HepG2 (cell line): ENCODE results near the gene QSOX2. TPM values are rescaled to one million over a fixed set of nuclear protein-coding genes. Genes with fewer than 3 reads are reported as not detected.

Experiments
- ATAC-seq: fragments of 200-7000 bp; cut with Tn5 transposase; 3 replicates; pipeline ENCODE4 v1.9.1; 2020; ENCODE audit warnings: mild to moderate bottlenecking, moderate library complexity
- BruUV-seq: library from RNA; stranded (reverse); fragments of 400-500 nt; replicated peaks from 2 replicates; lab custom pipeline; 2021; lab: Mats Ljungman, UMichigan
- CTCF ChIA-PET: fragments of 300-600 bp; formaldehyde crosslinking; extraction: SDS; loops from one replicate; lab custom pipeline; 2021; ENCODE audit warnings: low total read pairs, inconsistent platforms, low intra/inter-chr PET ratio; lab: Yijun Ruan, JAX
- POLR2A ChIA-PET: fragments of 350-600 bp; sonication (Branson Sonifier 250); formaldehyde crosslinking; loops from one replicate; lab custom pipeline; 2020; ENCODE audit warnings: antibody characterized with exemption, inconsistent platforms; lab: Yijun Ruan, JAX
- DNase-seq: peaks from one replicate; pipeline ENCODE4 v3.0.0-alpha.2; 2015; ENCODE audit warnings: low spot score
- FAIRE-seq: peaks from 3 replicates; lab custom pipeline; 2011; peaks lifted over from hg19 to GRCh38; lab: Jason Lieb, UNC
- H2AFZ ChIP-seq: one replicate; pipeline ENCODE4 v1.6.1; 2011; ENCODE audit warnings: low read length, inconsistent platforms
- H3K27ac ChIP-seq: fragments of 300-600 bp; 3 replicates; pipeline ENCODE4 v1.8.0; 2011; ENCODE audit warnings: mixed run types, mild to moderate bottlenecking, mixed read lengths, low read length, inconsistent platforms; ENCODE audit not compliant: insufficient read depth; ENCODE audit errors: extremely low read length
- H3K27me3 ChIP-seq, 2 experiments: fragments of 200-600 bp in 1 of 2; 2 replicates in 1 of 2; 3 replicates in 1 of 2; pipeline versions ENCODE4 v1.6.0 to v1.8.0; 2011; ENCODE audit warnings: low read length in 2 of 2, mild to moderate bottlenecking in 2 of 2, moderate library complexity in 2 of 2, inconsistent platforms in 1 of 2; ENCODE audit not compliant: insufficient read depth in 2 of 2, control insufficient read depth in 1 of 2
- H3K36me3 ChIP-seq, 2 experiments: fragments of 200-600 bp in 1 of 2; replicated peaks in 1 of 2; 2 replicates in 1 of 2; 3 replicates in 1 of 2; pipeline versions ENCODE4 v1.5.1 to v1.8.0; 2011; ENCODE audit warnings: low read length in 2 of 2, inconsistent platforms in 1 of 2; ENCODE audit not compliant: insufficient read depth in 2 of 2, control insufficient read depth in 1 of 2
- H3K4me1 ChIP-seq: 2 replicates; pipeline ENCODE4 v1.5.1; 2012; ENCODE audit warnings: low read length, inconsistent platforms; ENCODE audit not compliant: insufficient read depth
- H3K4me2 ChIP-seq: 2 replicates; pipeline ENCODE4 v1.6.0; 2011; ENCODE audit warnings: low read depth, low read length, inconsistent platforms
- H3K4me3 ChIP-seq, 3 experiments: fragments of 200-600 bp in 1 of 3; sonication (generic), shearing (Covaris generic) in 1 of 3; replicated peaks in 1 of 3; 2 replicates each; pipeline ENCODE4 v1.5.1; 2011 to 2016; ENCODE audit warnings: low read length in 3 of 3, inconsistent platforms in 2 of 3, low read depth in 2 of 3, mild to moderate bottlenecking in 2 of 3, control low read depth in 1 of 3, mixed read lengths in 1 of 3; ENCODE audit not compliant: insufficient read depth in 1 of 3
- H3K79me2 ChIP-seq: one replicate; pipeline ENCODE4 v1.6.1; 2011; ENCODE audit warnings: low read length, inconsistent platforms; ENCODE audit not compliant: insufficient read depth
- H3K9ac ChIP-seq: 2 replicates; pipeline ENCODE4 v1.6.0; 2011; ENCODE audit warnings: mild to moderate bottlenecking, low read depth, low read length, inconsistent platforms; ENCODE audit not compliant: insufficient read depth
- H3K9me3 ChIP-seq: 2 replicates; pipeline ENCODE4 v1.5.1; 2012; ENCODE audit warnings: mild to moderate bottlenecking, low read length
- H4K20me1 ChIP-seq: 2 replicates; pipeline ENCODE4 v1.6.0; 2011; ENCODE audit warnings: inconsistent platforms, mild to moderate bottlenecking, low read length, moderate library complexity; ENCODE audit not compliant: insufficient read depth
- ZBTB2 ChIP-seq: sonication (generic); formaldehyde crosslinking; IDR thresholded peaks from 2 replicates; pipeline ENCODE4 v1.8.0; 2022; ENCODE audit warnings: low read depth, missing genetic modification reagents
- ZBTB25 ChIP-seq: IDR thresholded peaks from 2 replicates; pipeline ENCODE4 v1.6.1; 2018; ENCODE audit warnings: missing genetic modification reagents
- ZMYM2 ChIP-seq: sonication (generic); formaldehyde crosslinking; IDR thresholded peaks from 2 replicates; pipeline ENCODE4 v1.8.0; 2022; ENCODE audit warnings: mild to moderate bottlenecking, missing genetic modification reagents
- ZNF614 ChIP-seq: IDR thresholded peaks from 2 replicates; pipeline ENCODE4 v1.6.1; 2018; ENCODE audit warnings: missing biosample characterization, missing genetic modification reagents, inconsistent platforms, borderline replicate concordance
- ZNF768 ChIP-seq: sonication (generic); formaldehyde crosslinking; IDR thresholded peaks from 2 replicates; pipeline ENCODE4 v1.4.0; 2020; ENCODE audit warnings: missing genetic modification reagents
- WGBS: methylation state at CpG from one replicate; pipeline ENCODE4 v1.1.6; 2017; ENCODE audit warnings: low lambda C conversion rate; 5-methylcytosine and 5-hydroxymethylcytosine counted together
- in situ Hi-C: cut with HindIII; loops from 2 replicates; pipeline ENCODE4 v1.10.0; 2017; ENCODE audit warnings: low pct_unique_long_range_greater_than_20kb; ENCODE audit not compliant: extremely low pct_ligation_motif_present
- intact Hi-C: fragments of 100-400 bp; cut with micrococcal nuclease; formaldehyde crosslinking; loops from one replicate; pipeline ENCODE4 v1.10.0; 2022; ENCODE audit not compliant: unreplicated experiment
- polyA plus RNA-seq, 8 experiments: library from polyadenylated mRNA; depleted of rRNA in 3 of 8; stranded (reverse) in 7 of 8; unstranded in 1 of 8; fragments of >200 nt; fragmentation: Illumina TruSeq in 4 of 8; extraction: Trizol in 4 of 8; gene quantifications; 2 replicates each; pipeline versions ENCODE4 v1.2.1 to v1.2.3, GENCODE V29; 2011 to 2016; ENCODE audit warnings: low read depth in 4 of 8, missing spikeins in 1 of 8, mixed read lengths in 1 of 8; ENCODE audit not compliant: insufficient read depth in 1 of 8
- total RNA-seq, 5 experiments: library from RNA; depleted of rRNA; stranded (reverse); fragments of >200 nt; fragmentation: Illumina TruSeq; extraction: Trizol; gene quantifications; 2 replicates each; pipeline ENCODE4 v1.2.3, GENCODE V29; 2016; ENCODE audit warnings: low read depth in 1 of 5
- TF ChIP-seq, protein P1 (sequence below): sonication (generic); formaldehyde crosslinking; IDR thresholded peaks from 2 replicates; pipeline ENCODE4 v1.4.0; 2020; ENCODE audit warnings: missing genetic modification reagents
- TF ChIP-seq, protein P2 (sequence below): sonication (generic); formaldehyde crosslinking; IDR thresholded peaks from 2 replicates; pipeline ENCODE4 v1.4.0; 2020; ENCODE audit warnings: missing genetic modification reagents, borderline replicate concordance

Gene QSOX2
- total and polyA plus RNA-seq, 2 of the 13 experiments (the other 11 are each of a cell fraction or from before 2014, with no cell fraction given), result 27.1 to 42.1 TPM

DNA sequence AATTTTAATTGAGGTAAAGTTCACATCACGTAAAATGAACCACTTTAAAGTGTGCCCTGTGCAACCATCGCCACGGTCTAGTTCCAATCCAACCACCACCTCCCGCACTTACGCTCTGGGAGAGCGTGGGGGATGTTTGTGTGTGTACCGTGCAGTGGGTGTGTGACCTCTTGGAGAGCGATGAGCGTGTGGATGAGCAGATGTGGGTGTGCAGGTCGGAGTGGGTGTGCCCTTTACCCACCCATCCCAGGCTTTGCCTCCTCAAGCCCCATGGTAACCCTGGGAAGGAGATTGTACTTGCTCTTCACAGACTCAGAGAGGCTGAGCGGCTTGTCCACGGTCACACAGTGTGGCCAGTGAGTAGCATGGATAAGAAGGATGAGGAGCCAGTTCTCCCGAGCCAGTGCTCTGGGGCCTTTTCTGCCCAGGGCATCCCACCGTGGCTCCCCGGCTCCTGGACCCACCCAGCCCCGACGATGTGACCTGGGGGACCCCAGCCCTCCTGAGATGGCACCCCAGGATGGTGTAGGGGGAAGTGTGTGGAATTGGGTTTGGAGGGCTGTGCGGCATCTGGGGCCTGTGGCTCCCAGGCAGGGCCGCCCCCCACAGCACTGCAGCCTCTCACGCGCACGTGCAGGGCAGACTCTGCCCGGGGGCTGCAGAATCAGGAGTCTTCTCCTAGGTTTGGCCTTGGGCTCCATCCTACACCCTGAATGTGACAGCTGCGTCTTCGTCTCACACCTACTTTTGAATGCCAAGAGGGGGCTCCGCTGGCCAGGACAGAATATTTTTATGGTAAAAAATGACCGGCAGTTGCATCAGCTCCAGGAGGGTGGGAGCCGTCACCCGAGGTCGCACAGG, 54.3 kb downstream of the QSOX2 start:
- H3K4me1 ChIP-seq, result no peaks in the 10 kb centered on the region
- H2AFZ ChIP-seq, result no peak overlapping the region
- FAIRE-seq (no peak), ATAC-seq (no peak), DNase-seq (no peak)
- H3K27ac ChIP-seq, result no peak overlapping the region
- 50% methylated on average over 17 of the region's 30 CpGs for WGBS
- ChIA-PET CTCF (no interaction called here), POLR2A (no interaction called here)
- no TSS peak for BruUV-seq
- H3K9me3 ChIP-seq, result no peaks in the 10 kb centered on the region
- H3K79me2 ChIP-seq, result no peaks in the 10 kb centered on the region
- no peak overlapping the region for H3K9ac ChIP-seq
- TF ChIP-seq ZNF614 (CRISPR knock-in tag), result no peak
- TF ChIP-seq ZNF768 (CRISPR knock-in tag), result peak; percentile 63
- TF ChIP-seq, protein P1, sequence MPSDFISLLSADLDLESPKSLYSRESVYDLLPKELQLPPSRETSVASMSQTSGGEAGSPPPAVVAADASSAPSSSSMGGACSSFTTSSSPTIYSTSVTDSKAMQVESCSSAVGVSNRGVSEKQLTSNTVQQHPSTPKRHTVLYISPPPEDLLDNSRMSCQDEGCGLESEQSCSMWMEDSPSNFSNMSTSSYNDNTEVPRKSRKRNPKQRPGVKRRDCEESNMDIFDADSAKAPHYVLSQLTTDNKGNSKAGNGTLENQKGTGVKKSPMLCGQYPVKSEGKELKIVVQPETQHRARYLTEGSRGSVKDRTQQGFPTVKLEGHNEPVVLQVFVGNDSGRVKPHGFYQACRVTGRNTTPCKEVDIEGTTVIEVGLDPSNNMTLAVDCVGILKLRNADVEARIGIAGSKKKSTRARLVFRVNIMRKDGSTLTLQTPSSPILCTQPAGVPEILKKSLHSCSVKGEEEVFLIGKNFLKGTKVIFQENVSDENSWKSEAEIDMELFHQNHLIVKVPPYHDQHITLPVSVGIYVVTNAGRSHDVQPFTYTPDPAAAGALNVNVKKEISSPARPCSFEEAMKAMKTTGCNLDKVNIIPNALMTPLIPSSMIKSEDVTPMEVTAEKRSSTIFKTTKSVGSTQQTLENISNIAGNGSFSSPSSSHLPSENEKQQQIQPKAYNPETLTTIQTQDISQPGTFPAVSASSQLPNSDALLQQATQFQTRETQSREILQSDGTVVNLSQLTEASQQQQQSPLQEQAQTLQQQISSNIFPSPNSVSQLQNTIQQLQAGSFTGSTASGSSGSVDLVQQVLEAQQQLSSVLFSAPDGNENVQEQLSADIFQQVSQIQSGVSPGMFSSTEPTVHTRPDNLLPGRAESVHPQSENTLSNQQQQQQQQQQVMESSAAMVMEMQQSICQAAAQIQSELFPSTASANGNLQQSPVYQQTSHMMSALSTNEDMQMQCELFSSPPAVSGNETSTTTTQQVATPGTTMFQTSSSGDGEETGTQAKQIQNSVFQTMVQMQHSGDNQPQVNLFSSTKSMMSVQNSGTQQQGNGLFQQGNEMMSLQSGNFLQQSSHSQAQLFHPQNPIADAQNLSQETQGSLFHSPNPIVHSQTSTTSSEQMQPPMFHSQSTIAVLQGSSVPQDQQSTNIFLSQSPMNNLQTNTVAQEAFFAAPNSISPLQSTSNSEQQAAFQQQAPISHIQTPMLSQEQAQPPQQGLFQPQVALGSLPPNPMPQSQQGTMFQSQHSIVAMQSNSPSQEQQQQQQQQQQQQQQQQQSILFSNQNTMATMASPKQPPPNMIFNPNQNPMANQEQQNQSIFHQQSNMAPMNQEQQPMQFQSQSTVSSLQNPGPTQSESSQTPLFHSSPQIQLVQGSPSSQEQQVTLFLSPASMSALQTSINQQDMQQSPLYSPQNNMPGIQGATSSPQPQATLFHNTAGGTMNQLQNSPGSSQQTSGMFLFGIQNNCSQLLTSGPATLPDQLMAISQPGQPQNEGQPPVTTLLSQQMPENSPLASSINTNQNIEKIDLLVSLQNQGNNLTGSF, result no peak
- TF ChIP-seq ZBTB25, result no peak
- TF ChIP-seq, protein P2, sequence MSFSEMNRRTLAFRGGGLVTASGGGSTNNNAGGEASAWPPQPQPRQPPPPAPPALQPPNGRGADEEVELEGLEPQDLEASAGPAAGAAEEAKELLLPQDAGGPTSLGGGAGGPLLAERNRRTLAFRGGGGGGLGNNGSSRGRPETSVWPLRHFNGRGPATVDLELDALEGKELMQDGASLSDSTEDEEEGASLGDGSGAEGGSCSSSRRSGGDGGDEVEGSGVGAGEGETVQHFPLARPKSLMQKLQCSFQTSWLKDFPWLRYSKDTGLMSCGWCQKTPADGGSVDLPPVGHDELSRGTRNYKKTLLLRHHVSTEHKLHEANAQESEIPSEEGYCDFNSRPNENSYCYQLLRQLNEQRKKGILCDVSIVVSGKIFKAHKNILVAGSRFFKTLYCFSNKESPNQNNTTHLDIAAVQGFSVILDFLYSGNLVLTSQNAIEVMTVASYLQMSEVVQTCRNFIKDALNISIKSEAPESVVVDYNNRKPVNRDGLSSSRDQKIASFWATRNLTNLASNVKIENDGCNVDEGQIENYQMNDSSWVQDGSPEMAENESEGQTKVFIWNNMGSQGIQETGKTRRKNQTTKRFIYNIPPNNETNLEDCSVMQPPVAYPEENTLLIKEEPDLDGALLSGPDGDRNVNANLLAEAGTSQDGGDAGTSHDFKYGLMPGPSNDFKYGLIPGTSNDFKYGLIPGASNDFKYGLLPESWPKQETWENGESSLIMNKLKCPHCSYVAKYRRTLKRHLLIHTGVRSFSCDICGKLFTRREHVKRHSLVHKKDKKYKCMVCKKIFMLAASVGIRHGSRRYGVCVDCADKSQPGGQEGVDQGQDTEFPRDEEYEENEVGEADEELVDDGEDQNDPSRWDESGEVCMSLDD (CRISPR knock-in tag), result no peak
- no peak for TF ChIP-seq ZMYM2 (CRISPR knock-in tag)
- no peak for TF ChIP-seq ZBTB2 (CRISPR knock-in tag)
- in situ Hi-C loops, result no loop called here
- intact Hi-C loops, result no loop called here
- H3K4me3 ChIP-seq, result no peak overlapping the region
- H3K4me2 ChIP-seq, result no peak overlapping the region
- H4K20me1 ChIP-seq, result no peaks in the 10 kb centered on the region
- H3K36me3 ChIP-seq, result no peaks in the 10 kb centered on the region
- peaks cover 9 to 73% of the 10 kb centered on the region in 2 experiments; a peak in 4 of 5 replicates for H3K27me3 ChIP-seq
